Activated CD4-positive, alpha-beta T cell treated with anti-CD3 and anti-CD28 coated beads for 48 hours (primary cell): Measurements from ENCODE around the gene ANKH.

Experiments
- DNase-seq: peaks from one replicate; pipeline ENCODE4 v3.0.0-alpha.2; 2020

Gene ANKH

GRCh38 chr5:14659821-14660607 is 211.6 kb downstream of the ANKH start:
- DNase-seq: no peak

GRCh38 chr5:14656898-14657297 is 214.7 kb downstream of the ANKH start:
- no peak for DNase-seq

GRCh38 chr5:14655146-14655741 is 216.3 kb downstream of the ANKH start:
- DNase-seq: no peak
